SU-DHL-6 (cell line): Measurements from ENCODE around the gene CAP2.

Source experiments
- H2AFZ ChIP-seq: fragments of 200-600 bp; sonication (generic); 2 replicates; pipeline ENCODE4 v1.6.1; 2014; ENCODE audit warnings: low read depth, mild to moderate bottlenecking, moderate library complexity, mixed read lengths, antibody characterized with exemption, low read length; ENCODE audit not compliant: severe bottlenecking
- H3F3A ChIP-seq: fragments of 200-600 bp; shearing (Covaris generic); 2 replicates; pipeline ENCODE4 v1.6.0; 2016; ENCODE audit warnings: antibody characterized with exemption, mild to moderate bottlenecking; ENCODE audit not compliant: insufficient read depth
- H3K27ac ChIP-seq: fragments of 200-600 bp; sonication (generic); 2 replicates; pipeline ENCODE4 v1.5.1; 2016; ENCODE audit warnings: low read depth, mild to moderate bottlenecking, low read length, moderate library complexity, mixed read lengths
- H3K27me3 ChIP-seq: fragments of 200-600 bp; sonication (generic), shearing (Covaris generic); 2 replicates; pipeline ENCODE4 v1.6.0; 2014; ENCODE audit warnings: mild to moderate bottlenecking, low read length
- H3K36me3 ChIP-seq: fragments of 200-600 bp; sonication (generic); 2 replicates; pipeline ENCODE4 v1.6.1; 2014; ENCODE audit warnings: mild to moderate bottlenecking, low read length, mixed read lengths
- H3K4me2 ChIP-seq: fragments of 300-600, 200-600 bp; shearing (Covaris generic), sonication (generic); 2 replicates; pipeline ENCODE4 v1.6.0; 2014; ENCODE audit warnings: low read length, low read depth, mild to moderate bottlenecking; ENCODE audit not compliant: poor library complexity, severe bottlenecking
- H3K4me3 ChIP-seq: fragments of 200-600 bp; sonication (generic); 2 replicates; pipeline ENCODE4 v1.5.1; 2014; ENCODE audit warnings: antibody characterized with exemption, low read length, mild to moderate bottlenecking, mixed read lengths; ENCODE audit not compliant: insufficient read depth, poor library complexity, severe bottlenecking
- H3K79me2 ChIP-seq: fragments of 200-600 bp; sonication (generic); 2 replicates; pipeline ENCODE4 v1.6.1; 2014; ENCODE audit warnings: mild to moderate bottlenecking, low read length, moderate library complexity; ENCODE audit not compliant: insufficient read depth
- H3K9ac ChIP-seq: fragments of 200-600 bp; sonication (generic); 2 replicates; pipeline ENCODE4 v1.7.0; 2014; ENCODE audit warnings: mild to moderate bottlenecking, low read length
- H3K9me2 ChIP-seq: fragments of 200-600 bp; sonication (generic); replicated peaks from 2 replicates; pipeline ENCODE4 v1.6.1; 2014; ENCODE audit warnings: low read length; ENCODE audit not compliant: insufficient read depth
- H3K9me3 ChIP-seq: fragments of 200-600 bp; sonication (generic); 2 replicates; pipeline ENCODE4 v1.6.1; 2014; ENCODE audit warnings: low read length, mixed read lengths; ENCODE audit not compliant: insufficient read depth
- H4K20me1 ChIP-seq: fragments of 200-600 bp; sonication (generic); 2 replicates; pipeline ENCODE4 v1.6.1; 2014; ENCODE audit warnings: low read depth, mild to moderate bottlenecking, antibody characterized with exemption, low read length, moderate library complexity, mixed read lengths
- EZH2phosphoT487 ChIP-seq: fragments of 200-600 bp; sonication (generic), shearing (Covaris generic); conservative IDR thresholded peaks from 2 replicates; pipeline ENCODE4 v1.6.1; 2018; ENCODE audit warnings: mild to moderate bottlenecking, antibody characterized with exemption, low read length, moderate library complexity, mixed read lengths
- TF ChIP-seq, protein P1 (sequence below): fragments of 200-600 bp; sonication (generic); IDR thresholded peaks from one replicate; pipeline ENCODE4 v1.5.1; 2017; ENCODE audit warnings: antibody characterized with exemption, mild to moderate bottlenecking, low read length, moderate library complexity; ENCODE audit not compliant: insufficient read depth, poor library complexity, severe bottlenecking

CAP2 gene

DNA sequence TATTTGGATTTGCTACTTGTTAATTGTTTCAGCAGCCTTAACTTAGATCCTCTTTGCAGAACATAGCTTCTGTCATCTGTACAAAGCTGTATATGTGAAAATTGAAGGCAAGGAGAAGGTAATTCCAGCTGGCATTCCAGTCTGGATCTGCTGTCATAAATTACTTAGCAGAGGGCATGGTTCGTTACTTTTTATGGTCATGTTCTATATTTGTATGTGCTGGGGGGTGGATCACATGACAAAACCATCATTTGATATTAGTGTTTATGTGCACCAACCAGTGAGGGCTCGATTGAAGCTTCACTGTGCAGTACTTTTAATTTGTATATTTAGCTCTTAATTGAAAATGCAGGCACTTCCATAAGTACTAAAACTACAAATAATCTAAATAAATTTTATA is 80.2 kb downstream of the CAP2 start:
- no peak overlapping the region for H2AFZ ChIP-seq
- H3K4me2 ChIP-seq: no peak overlapping the region
- TF ChIP-seq EZH2phosphoT487: no peak
- TF ChIP-seq, protein P1, sequence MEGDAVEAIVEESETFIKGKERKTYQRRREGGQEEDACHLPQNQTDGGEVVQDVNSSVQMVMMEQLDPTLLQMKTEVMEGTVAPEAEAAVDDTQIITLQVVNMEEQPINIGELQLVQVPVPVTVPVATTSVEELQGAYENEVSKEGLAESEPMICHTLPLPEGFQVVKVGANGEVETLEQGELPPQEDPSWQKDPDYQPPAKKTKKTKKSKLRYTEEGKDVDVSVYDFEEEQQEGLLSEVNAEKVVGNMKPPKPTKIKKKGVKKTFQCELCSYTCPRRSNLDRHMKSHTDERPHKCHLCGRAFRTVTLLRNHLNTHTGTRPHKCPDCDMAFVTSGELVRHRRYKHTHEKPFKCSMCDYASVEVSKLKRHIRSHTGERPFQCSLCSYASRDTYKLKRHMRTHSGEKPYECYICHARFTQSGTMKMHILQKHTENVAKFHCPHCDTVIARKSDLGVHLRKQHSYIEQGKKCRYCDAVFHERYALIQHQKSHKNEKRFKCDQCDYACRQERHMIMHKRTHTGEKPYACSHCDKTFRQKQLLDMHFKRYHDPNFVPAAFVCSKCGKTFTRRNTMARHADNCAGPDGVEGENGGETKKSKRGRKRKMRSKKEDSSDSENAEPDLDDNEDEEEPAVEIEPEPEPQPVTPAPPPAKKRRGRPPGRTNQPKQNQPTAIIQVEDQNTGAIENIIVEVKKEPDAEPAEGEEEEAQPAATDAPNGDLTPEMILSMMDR: no peak

GRCh38 chr6:17474289-17474688 is 80.9 kb downstream of the CAP2 start:
- Histone ChIP-seq H3K9ac (no peak overlapping the region), H3K27me3 (0 out of 2 replicates have a peak, but pooled peaks cover 3% of the 10 kb centered on the region), H3F3A (no peaks in the 10 kb centered on the region), H3K9me3 (no peaks in the 10 kb centered on the region), H4K20me1 (no peaks in the 10 kb centered on the region), H3K9me2 (no peaks in the 10 kb centered on the region), H3K4me3 (no peak overlapping the region), H3K4me2 (no peak overlapping the region), H3K36me3 (no peaks in the 10 kb centered on the region), H2AFZ (no peak overlapping the region), H3K79me2 (no peaks in the 10 kb centered on the region), H3K27ac (no peak overlapping the region)
- TF ChIP-seq, protein P1: no peak
- no peak for TF ChIP-seq EZH2phosphoT487

More for the DNA sequence above, 80.2 kb downstream of the CAP2 start:
- H3K79me2 ChIP-seq: no peaks in the 10 kb centered on the region
- no peaks in the 10 kb centered on the region for H3K9me2 ChIP-seq
- no peaks in the 10 kb centered on the region for H3F3A ChIP-seq
- H3K27me3 ChIP-seq: 0 out of 2 replicates have a peak, but pooled peaks cover 3% of the 10 kb centered on the region
- no peak overlapping the region for H3K9ac ChIP-seq
- H3K4me3 ChIP-seq: no peak overlapping the region
- no peaks in the 10 kb centered on the region for H3K36me3 ChIP-seq
- H3K27ac ChIP-seq: no peak overlapping the region
- H4K20me1 ChIP-seq: no peaks in the 10 kb centered on the region
- H3K9me3 ChIP-seq: no peaks in the 10 kb centered on the region

DNA sequence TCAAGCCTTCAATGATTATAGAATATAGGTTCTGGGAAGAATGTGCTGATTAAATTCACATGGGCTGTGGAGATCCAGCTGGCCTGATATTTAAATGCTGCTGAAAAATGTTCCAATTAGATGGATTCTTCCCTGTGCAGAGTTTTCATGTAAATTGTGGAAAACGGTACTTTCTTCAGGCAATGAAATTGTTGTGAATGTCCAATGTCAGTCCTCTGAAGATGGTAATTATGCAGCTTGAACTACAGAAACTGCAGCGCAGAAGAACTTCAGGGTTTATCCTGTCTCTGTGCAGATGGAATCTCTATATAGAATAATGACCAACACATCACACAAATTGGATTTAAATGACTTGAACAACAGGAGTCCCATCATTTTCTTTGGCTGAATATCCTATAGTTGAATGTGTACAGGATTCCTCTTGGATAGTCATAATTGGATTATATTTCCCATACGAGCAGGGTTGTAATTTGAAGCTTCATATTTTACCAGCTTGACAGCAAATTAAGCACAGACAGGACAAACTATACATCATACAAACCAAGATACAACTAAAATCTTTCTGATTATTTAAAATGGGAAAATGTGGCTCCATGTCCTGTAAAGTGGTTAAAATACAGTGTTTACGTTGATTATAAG is 82.3 kb downstream of the CAP2 start:
- H3K36me3 ChIP-seq: no peaks in the 10 kb centered on the region
- H3K9me2 ChIP-seq: no peaks in the 10 kb centered on the region
- H3K79me2 ChIP-seq: no peaks in the 10 kb centered on the region
- H3F3A ChIP-seq: no peaks in the 10 kb centered on the region
- H4K20me1 ChIP-seq: no peaks in the 10 kb centered on the region
- H3K4me2 ChIP-seq: no peak overlapping the region
- H3K4me3 ChIP-seq: no peak overlapping the region
- TF ChIP-seq EZH2phosphoT487: no peak
- TF ChIP-seq, protein P1: no peak
- 0 out of 2 replicates have a peak, but pooled peaks cover 3% of the 10 kb centered on the region for H3K27me3 ChIP-seq
- H3K27ac ChIP-seq: no peak overlapping the region
- no peaks in the 10 kb centered on the region for H3K9me3 ChIP-seq
- H2AFZ ChIP-seq: no peak overlapping the region
- no peak overlapping the region for H3K9ac ChIP-seq
